Liver (tissue), 3 donors: ENCODE data around the gene FGFR3.

ENCODE experiments used
- EGR1 ChIP-seq, 2 donors: IDR thresholded peaks; 2 replicates each; pipeline ENCODE4 v1.6.1; 2016 to 2018; ENCODE audit warnings: antibody characterized with exemption in 2 of 2, low read depth in 2 of 2
- GABPA ChIP-seq, 2 donors: IDR thresholded peaks in 1 of 2; conservative IDR thresholded peaks in 1 of 2; 2 replicates each; pipeline ENCODE4 v1.6.1; 2016; ENCODE audit warnings: antibody characterized with exemption in 2 of 2, mild to moderate bottlenecking in 1 of 2, moderate library complexity in 1 of 2
- HNF4G ChIP-seq: IDR thresholded peaks from 2 replicates; pipeline ENCODE4 v1.6.1; 2016; ENCODE audit warnings: antibody characterized with exemption
- MAX ChIP-seq: IDR thresholded peaks from 2 replicates; pipeline ENCODE4 v1.6.1; 2016; ENCODE audit warnings: antibody characterized with exemption
- RAD21 ChIP-seq, 2 donors: IDR thresholded peaks; 2 replicates each; pipeline ENCODE4 v1.6.1; 2016; ENCODE audit warnings: antibody characterized with exemption in 2 of 2, mild to moderate bottlenecking in 2 of 2
- REST ChIP-seq: IDR thresholded peaks from 2 replicates; pipeline ENCODE4 v1.6.1; 2016; ENCODE audit warnings: antibody characterized with exemption, mild to moderate bottlenecking
- RXRA ChIP-seq, 2 donors: IDR thresholded peaks; 2 replicates each; pipeline ENCODE4 v1.6.1; 2017 to 2018; ENCODE audit warnings: antibody characterized with exemption in 2 of 2, mild to moderate bottlenecking in 1 of 2
- SP1 ChIP-seq: IDR thresholded peaks from 2 replicates; pipeline ENCODE4 v1.6.1; 2018; ENCODE audit warnings: antibody characterized with exemption, mild to moderate bottlenecking
- TAF1 ChIP-seq: conservative IDR thresholded peaks from 2 replicates; pipeline ENCODE4 v1.6.1; 2016; ENCODE audit warnings: antibody characterized with exemption, mild to moderate bottlenecking
- YY1 ChIP-seq: IDR thresholded peaks from 2 replicates; pipeline ENCODE4 v1.6.1; 2016; ENCODE audit warnings: antibody characterized with exemption, mild to moderate bottlenecking
- ZBTB33 ChIP-seq: IDR thresholded peaks from 2 replicates; pipeline ENCODE4 v1.6.1; 2016; ENCODE audit warnings: antibody characterized with exemption
- TF ChIP-seq, protein P1 (sequence below): fragments of 150-350 bp; IDR thresholded peaks from 2 replicates; pipeline ENCODE4 v1.5.1; 2017; ENCODE audit warnings: improper control_type of control experiment, low read depth, low read length; ENCODE audit not compliant: missing input control
- TF ChIP-seq, protein P2 (sequence below): IDR thresholded peaks from 2 replicates; pipeline ENCODE4 v1.6.1; 2016; ENCODE audit warnings: antibody characterized with exemption
- donor health status: healthy.
- donor health status: healthy.

DNA sequence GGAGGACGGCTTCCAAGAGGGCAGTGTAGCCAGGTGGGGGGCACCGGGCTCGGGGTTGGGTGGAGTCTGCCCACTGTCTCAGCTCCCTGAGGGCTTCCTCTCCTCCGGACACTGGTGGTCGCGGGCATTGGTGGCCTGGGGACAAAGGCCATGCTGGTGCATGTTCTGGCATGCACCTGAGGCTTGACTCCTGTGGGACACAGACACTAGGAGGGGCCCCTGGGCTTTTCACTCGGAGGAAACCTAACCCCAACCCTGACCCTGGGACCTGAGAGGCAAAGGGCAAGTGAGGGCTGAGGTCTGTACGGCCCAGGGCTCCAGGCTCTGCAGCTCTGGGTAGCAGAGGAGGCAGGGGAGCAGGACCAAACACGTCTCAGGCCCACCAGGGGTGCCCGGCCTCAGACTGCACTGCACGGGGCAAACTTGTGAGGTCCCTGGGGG is 22.3 kb upstream of the FGFR3 start:
- TF ChIP-seq YY1 (no peak), RXRA (IDR thresholded peaks at IDR 0.05) (no peak), REST (no peak), TAF1 (no peak), MAX (no peak), ZBTB33 (no peak), RAD21 (IDR thresholded peaks at IDR 0.05) (no peak), EGR1 (IDR thresholded peaks at IDR 0.05; ENCODE audit: low read depth in 2 of 2) (no peak), SP1 (no peak), GABPA (IDR thresholded peaks at IDR 0.05 in 1 of 2, conservative IDR thresholded peaks at IDR 0.05 in 1 of 2) (no peak), HNF4G (no peak)
- TF ChIP-seq, protein P1, sequence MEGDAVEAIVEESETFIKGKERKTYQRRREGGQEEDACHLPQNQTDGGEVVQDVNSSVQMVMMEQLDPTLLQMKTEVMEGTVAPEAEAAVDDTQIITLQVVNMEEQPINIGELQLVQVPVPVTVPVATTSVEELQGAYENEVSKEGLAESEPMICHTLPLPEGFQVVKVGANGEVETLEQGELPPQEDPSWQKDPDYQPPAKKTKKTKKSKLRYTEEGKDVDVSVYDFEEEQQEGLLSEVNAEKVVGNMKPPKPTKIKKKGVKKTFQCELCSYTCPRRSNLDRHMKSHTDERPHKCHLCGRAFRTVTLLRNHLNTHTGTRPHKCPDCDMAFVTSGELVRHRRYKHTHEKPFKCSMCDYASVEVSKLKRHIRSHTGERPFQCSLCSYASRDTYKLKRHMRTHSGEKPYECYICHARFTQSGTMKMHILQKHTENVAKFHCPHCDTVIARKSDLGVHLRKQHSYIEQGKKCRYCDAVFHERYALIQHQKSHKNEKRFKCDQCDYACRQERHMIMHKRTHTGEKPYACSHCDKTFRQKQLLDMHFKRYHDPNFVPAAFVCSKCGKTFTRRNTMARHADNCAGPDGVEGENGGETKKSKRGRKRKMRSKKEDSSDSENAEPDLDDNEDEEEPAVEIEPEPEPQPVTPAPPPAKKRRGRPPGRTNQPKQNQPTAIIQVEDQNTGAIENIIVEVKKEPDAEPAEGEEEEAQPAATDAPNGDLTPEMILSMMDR = no peak
- TF ChIP-seq, protein P2, sequence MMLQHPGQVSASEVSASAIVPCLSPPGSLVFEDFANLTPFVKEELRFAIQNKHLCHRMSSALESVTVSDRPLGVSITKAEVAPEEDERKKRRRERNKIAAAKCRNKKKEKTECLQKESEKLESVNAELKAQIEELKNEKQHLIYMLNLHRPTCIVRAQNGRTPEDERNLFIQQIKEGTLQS = no peak
